GM04503 (cell line): ENCODE results near the gene MYL6B.

Experiments used
- DNase-seq: peaks from one replicate; pipeline ENCODE4 v3.0.0-alpha.2; 2012; ENCODE audit warnings: low read depth

The MYL6B gene

GRCh38 chr12:56172839-56173238 lies 20.5 kb downstream of the MYL6B start:
- no peak for DNase-seq

GRCh38 chr12:56178347-56178746 lies 26.0 kb downstream of the MYL6B start:
- no peak for DNase-seq

- no peak for DNase-seq
Observed at GRCh38 chr12:56186957-56187356, 34.6 kb downstream of the MYL6B start.

GRCh38 chr12:56188131-56188777 lies 35.9 kb downstream of the MYL6B start:
- no peak for DNase-seq

GRCh38 chr12:56188778-56189098 lies 36.4 kb downstream of the MYL6B start:
- DNase-seq: no peak

- DNase-seq: no peak
Observed at GRCh38 chr12:56189099-56189917, 36.9 kb downstream of the MYL6B start, which contains the start of gene SMARCC2. Gene SMARCC2, minus strand, starts transcription at chr12:56189483. Its CDS starts 22 bp downstream, at chr12:56189461.

- no peak for DNase-seq
Observed at GRCh38 chr12:56189918-56190694, 37.7 kb downstream of the MYL6B start.

- DNase-seq: no peak
Observed at GRCh38 chr12:56190695-56191155, 38.3 kb downstream of the MYL6B start.

GRCh38 chr12:56192582-56192981 lies 40.2 kb downstream of the MYL6B start:
- DNase-seq: no peak

- DNase-seq: no peak
Observed at GRCh38 chr12:56193025-56193578, 40.7 kb downstream of the MYL6B start.

GRCh38 chr12:56196818-56197550 lies 44.6 kb downstream of the MYL6B start:
- peak; percentile 97 for DNase-seq

GRCh38 chr12:56197921-56198635 lies 45.7 kb downstream of the MYL6B start:
- DNase-seq: no peak

GRCh38 chr12:56198836-56199235 lies 46.4 kb downstream of the MYL6B start:
- no peak for DNase-seq

- no peak for DNase-seq
Observed at GRCh38 chr12:56202366-56202765, 50.0 kb downstream of the MYL6B start.

GRCh38 chr12:56202838-56203237 lies 50.5 kb downstream of the MYL6B start:
- no peak for DNase-seq

GRCh38 chr12:56204275-56204674 lies 51.9 kb downstream of the MYL6B start:
- no peak for DNase-seq

- no peak for DNase-seq
Observed at GRCh38 chr12:56205445-56205844, 53.1 kb downstream of the MYL6B start.

GRCh38 chr12:56206452-56207166 lies 54.2 kb downstream of the MYL6B start:
- no peak for DNase-seq
